GM18508 (cell line): ENCODE data around the gene HBD.

Source experiments
- ATAC-seq: cut with Tn5 transposase; IDR thresholded peaks from one replicate; pipeline ENCODE4 v1.9.1; 2021; ENCODE audit warnings: moderate number of reproducible peaks; ENCODE audit not compliant: insufficient read depth, unreplicated experiment

The HBD gene

DNA sequence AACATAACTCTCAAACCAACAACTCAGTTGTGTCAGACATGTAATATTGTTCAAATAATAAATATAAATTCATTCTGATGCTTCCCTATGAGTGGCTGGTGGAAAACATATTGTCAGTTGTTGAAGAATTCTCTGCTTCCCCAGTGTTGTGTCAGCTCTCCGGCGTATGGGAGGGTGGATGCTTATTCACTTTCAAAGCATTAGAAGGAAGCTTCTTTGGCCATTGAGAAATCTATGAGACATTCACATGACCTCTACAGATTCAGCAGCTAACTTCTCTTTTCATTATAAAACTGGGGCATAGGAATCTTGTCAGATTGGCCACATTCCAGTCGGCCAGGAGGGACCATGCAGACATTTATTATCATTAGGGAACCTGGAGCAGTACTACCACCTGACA is 36.7 kb downstream of the HBD start:
- ATAC-seq, result no peak

GRCh38 chr11:5196731-5197130 is 37.6 kb downstream of the HBD start:
- no peak for ATAC-seq

GRCh38 chr11:5196067-5196466 is 38.2 kb downstream of the HBD start:
- ATAC-seq, result no peak

DNA sequence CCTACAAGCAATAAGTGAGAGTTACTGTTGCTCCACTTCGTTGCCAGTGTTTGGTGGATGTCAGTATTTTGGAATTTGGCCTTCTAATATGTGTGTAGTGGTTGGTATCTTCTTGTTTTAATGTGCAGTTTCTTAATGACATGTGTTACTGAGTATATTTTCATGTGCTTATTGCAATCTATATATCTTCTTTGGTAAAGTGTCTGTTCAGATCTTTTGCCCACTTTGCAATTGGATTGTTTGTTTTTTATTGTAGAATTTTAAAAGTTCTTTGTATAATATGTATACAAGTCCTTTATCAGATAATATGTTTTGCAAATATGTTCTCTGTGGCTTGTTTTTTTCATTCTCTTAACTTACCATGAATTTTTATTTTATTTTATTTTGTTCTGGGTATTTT is 41.5 kb downstream of the HBD start:
- no peak for ATAC-seq

- ATAC-seq, result no peak
Observed at GRCh38 chr11:5188201-5188600, 46.1 kb downstream of the HBD start.
